Lower lobe of right lung (tissue), 2 donors: ENCODE measurements around the gene TSBP1. TPM values are rescaled to one million over a fixed set of nuclear protein-coding genes. Genes with fewer than 3 reads are reported as not detected.

Experiments
- ATAC-seq, 2 donors: fragments of 200-7000 bp; cut with Tn5 transposase; one replicate each; pipeline ENCODE4 v1.9.1; 2020 to 2022; ENCODE audit warnings: mild to moderate bottlenecking in 2 of 2, moderate library complexity in 2 of 2
- DNase-seq: peaks from one replicate; pipeline ENCODE4 v3.0.0-alpha.2; 2020
- H3K27ac ChIP-seq: fragments of 200-600 bp; one replicate; pipeline ENCODE4 v1.8.0; 2022
- H3K27me3 ChIP-seq: fragments of 200-600 bp; one replicate; pipeline ENCODE4 v1.8.0; 2022; ENCODE audit warnings: low read depth
- H3K36me3 ChIP-seq: fragments of 200-600 bp; one replicate; pipeline ENCODE4 v1.8.0; 2022; ENCODE audit warnings: mild to moderate bottlenecking
- H3K4me1 ChIP-seq: fragments of 200-600 bp; one replicate; pipeline ENCODE4 v1.8.0; 2022
- H3K4me3 ChIP-seq: fragments of 200-600 bp; one replicate; pipeline ENCODE4 v1.8.0; 2022; ENCODE audit warnings: mild to moderate bottlenecking
- H3K9me3 ChIP-seq: fragments of 200-600 bp; one replicate; pipeline ENCODE4 v1.8.0; 2022
- intact Hi-C: fragments of 100-400 bp; cut with DNase I; formaldehyde crosslinking; loops from one replicate; pipeline ENCODE4 v1.11.0; 2022
- total RNA-seq: library from RNA; stranded (reverse); fragmentation: NEBNext Ultra II Directional; extraction: Animal tissue kit (Norgen Biotek cat#: 25700); gene quantifications from one replicate; pipeline ENCODE4 v1.2.1, GENCODE V29; 2021
- TF ChIP-seq, protein P1 (sequence below): fragments of 200-600 bp; IDR thresholded peaks from one replicate; pipeline ENCODE4 v1.8.0; 2022; ENCODE audit warnings: antibody characterized with exemption, mild to moderate bottlenecking
- donor health status: DM: no; HTN: yes; CAD: no; lungs with severe emphysema.

Gene TSBP1
- total RNA-seq, 1 donor from 2014 or later, result not detected

DNA sequence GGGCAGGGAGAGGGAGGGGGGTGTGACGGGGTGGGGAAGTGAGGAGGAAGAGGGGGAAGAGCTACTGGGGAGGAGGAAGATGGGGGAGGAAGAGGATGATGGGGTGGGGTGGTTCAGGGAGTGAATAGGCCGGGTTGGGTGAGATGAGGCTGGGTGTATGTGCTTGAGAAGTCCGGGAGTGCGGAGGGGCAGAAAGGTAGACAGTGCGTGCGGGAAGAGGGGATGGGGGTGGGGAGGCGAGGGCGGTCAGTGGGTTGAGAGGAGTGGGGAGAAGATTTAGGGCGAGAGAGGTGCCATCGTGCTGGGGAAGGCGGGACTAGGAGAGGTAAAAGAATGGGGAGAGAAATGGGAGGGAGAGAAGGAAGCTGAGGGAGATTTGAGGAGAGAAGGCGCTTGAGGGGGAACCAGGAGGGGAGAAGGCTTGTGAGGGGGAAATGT lies 116.9 kb downstream of the TSBP1 start:
- no peaks in the 10 kb centered on the region for H3K36me3 ChIP-seq
- DNase-seq (no peak), ATAC-seq (peak; percentile 64 to 67)
- intact Hi-C loops, result no loop called here
- H3K9me3 ChIP-seq, result no peaks in the 10 kb centered on the region
- peak overlapping the region; percentile 45 for H3K4me3 ChIP-seq
- peak overlapping the region; percentile 84 for H3K27ac ChIP-seq
- TF ChIP-seq, protein P1, sequence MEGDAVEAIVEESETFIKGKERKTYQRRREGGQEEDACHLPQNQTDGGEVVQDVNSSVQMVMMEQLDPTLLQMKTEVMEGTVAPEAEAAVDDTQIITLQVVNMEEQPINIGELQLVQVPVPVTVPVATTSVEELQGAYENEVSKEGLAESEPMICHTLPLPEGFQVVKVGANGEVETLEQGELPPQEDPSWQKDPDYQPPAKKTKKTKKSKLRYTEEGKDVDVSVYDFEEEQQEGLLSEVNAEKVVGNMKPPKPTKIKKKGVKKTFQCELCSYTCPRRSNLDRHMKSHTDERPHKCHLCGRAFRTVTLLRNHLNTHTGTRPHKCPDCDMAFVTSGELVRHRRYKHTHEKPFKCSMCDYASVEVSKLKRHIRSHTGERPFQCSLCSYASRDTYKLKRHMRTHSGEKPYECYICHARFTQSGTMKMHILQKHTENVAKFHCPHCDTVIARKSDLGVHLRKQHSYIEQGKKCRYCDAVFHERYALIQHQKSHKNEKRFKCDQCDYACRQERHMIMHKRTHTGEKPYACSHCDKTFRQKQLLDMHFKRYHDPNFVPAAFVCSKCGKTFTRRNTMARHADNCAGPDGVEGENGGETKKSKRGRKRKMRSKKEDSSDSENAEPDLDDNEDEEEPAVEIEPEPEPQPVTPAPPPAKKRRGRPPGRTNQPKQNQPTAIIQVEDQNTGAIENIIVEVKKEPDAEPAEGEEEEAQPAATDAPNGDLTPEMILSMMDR, result no peak
- H3K27me3 ChIP-seq, result no peaks in the 10 kb centered on the region
- peaks cover 5% of the 10 kb centered on the region for H3K4me1 ChIP-seq

DNA sequence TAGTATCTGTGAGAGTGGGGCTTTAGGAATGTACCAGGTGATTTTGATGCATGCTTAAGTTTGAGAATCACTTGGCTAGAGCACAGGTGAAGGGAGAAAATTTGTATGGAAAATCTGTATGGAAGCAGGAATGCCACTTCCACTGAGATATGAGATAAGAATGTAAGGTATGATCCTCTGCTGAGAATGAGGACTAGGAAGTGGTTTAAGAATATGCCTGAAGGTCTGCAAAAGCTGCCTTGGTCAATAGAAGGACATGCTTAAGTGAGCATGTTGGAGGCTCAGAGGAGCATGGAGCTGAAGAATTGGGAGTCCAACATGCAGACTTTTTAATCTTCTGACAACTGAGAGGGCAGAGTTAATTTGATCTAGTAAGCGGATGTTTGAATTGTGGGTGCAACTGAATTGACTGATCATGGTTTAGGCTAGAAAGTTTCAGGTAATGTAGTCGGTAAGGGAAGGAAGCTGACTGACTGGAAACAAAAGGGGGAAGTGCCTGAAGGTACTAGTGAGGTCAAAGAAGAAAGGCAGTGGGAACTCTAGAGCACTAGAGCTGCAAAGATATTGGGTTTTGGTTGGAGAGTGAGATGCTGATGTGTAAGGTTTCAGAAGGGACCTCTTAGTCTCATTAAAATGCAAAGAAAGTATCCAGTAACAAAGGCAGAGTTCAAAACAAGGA lies 119.2 kb downstream of the TSBP1 start:
- Histone ChIP-seq H3K4me1 (peaks cover 5% of the 10 kb centered on the region), H3K27me3 (no peaks in the 10 kb centered on the region), H3K36me3 (no peaks in the 10 kb centered on the region), H3K9me3 (no peaks in the 10 kb centered on the region), H3K27ac (no peak overlapping the region), H3K4me3 (no peak overlapping the region)
- TF ChIP-seq, protein P1, result no peak
- intact Hi-C loops, result no loop called here
- ATAC-seq, result no peak
- DNase-seq, result no peak

DNA sequence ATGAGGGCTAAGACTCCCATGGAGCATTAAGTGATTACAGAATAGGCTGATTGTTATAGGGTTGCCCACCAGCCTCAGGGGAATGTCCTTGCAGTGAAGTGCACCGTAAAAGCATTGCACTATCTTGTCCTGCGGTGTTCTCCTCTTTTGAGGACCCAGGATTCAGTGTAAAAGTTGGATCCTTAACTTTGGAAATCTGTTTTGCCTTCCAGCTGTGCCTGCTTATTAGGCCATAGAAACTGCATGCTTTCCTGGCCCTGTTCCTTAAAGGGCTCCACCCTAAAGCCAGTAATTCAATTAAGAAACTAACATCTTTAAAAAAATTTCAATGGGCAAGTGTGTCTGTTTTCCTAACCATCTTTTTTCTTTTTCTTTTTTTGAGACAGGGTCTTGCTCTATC lies 122.4 kb downstream of the TSBP1 start:
- Histone ChIP-seq H3K36me3 (no peaks in the 10 kb centered on the region), H3K27me3 (no peaks in the 10 kb centered on the region), H3K27ac (no peak overlapping the region), H3K9me3 (no peaks in the 10 kb centered on the region), H3K4me3 (no peak overlapping the region), H3K4me1 (peaks cover 12% of the 10 kb centered on the region)
- ATAC-seq (no peak), DNase-seq (no peak)
- intact Hi-C loops, result no loop called here
- TF ChIP-seq, protein P1, result no peak

DNA sequence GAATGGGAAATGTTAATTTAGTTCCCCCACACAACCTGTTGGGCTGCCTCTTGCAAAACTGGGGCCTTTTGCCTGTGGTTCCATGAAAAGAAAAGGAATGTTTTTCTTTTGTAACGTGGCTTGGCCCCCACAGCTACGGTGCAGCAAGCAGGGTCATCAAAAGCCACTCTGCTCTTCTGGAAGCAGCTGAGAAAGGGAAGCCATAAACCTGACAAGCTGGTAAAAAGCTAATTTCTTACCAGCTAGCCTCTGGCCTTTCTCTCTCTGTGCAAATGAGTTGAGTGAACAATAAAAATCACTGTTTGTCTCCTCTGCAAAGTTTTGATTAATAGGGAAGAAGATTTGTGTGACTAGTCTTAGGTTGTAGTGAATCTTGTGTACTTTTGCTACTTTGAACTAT lies 124.3 kb downstream of the TSBP1 start:
- DNase-seq (no peak), ATAC-seq (no peak)
- TF ChIP-seq, protein P1, result no peak
- H3K9me3 ChIP-seq, result no peaks in the 10 kb centered on the region
- H3K36me3 ChIP-seq, result no peaks in the 10 kb centered on the region
- intact Hi-C loops, result no loop called here
- peaks cover 16% of the 10 kb centered on the region for H3K4me1 ChIP-seq
- no peak overlapping the region for H3K27ac ChIP-seq
- H3K4me3 ChIP-seq, result no peak overlapping the region
- no peaks in the 10 kb centered on the region for H3K27me3 ChIP-seq

DNA sequence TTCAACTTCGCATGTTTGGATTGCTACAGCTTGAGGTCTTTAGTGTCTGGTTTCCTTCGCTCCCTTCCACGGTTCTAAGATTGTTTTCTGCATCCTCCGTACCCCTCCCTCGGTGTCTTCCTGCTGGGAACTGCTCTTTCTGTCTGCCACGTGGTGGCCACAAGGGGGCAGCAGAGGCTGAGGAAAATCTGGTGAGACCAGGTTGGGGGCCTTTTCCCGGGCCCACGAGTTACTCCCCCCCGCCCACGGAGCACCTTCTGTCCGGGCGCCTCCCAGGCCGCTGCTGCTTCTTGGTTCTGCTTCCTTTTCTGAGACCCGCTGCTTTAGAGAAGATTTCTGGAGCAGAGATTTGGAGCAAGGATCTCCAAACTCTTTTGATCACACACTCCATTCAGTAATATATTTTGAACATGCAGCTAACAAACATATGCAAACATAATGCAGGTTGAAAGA lies 126.7 kb downstream of the TSBP1 start:
- H3K4me1 ChIP-seq, result peaks cover 16% of the 10 kb centered on the region
- DNase-seq (peak; percentile 83), ATAC-seq (peak; percentile 89 to 90)
- peak overlapping the region; percentile 69 for H3K27ac ChIP-seq
- H3K36me3 ChIP-seq, result no peaks in the 10 kb centered on the region
- H3K9me3 ChIP-seq, result no peaks in the 10 kb centered on the region
- H3K27me3 ChIP-seq, result no peaks in the 10 kb centered on the region
- H3K4me3 ChIP-seq, result peak overlapping the region; percentile 14
- TF ChIP-seq, protein P1, result peak; percentile 86
- intact Hi-C loops, result no loop called here
